ENCODE measurements around the gene BCLAF3. TPM values are rescaled to one million over a fixed set of nuclear protein-coding genes. Genes with fewer than 3 reads are reported as not detected.

BCLAF3 gene
- 1.6 TPM for total RNA-seq

- DNase-seq (ENCODE audit: low read depth in 2 of 3, low spot score in 2 of 3), result peak; percentile 65 to 88 (median 86)
Measured at GRCh38 chrX:19990556-19991349, at the start of gene BCLAF3. TSS of gene BCLAF3 (minus strand) at chrX:19991061. CDS start at chrX:19970264, 20,797 bp downstream.

- DNase-seq (ENCODE audit: low read depth in 2 of 3, low spot score in 2 of 3), result no peak
Measured at GRCh38 chrX:20038966-20039365, 48.1 kb upstream of the BCLAF3 start.

GRCh38 chrX:20037186-20037585, 46.3 kb upstream of the BCLAF3 start:
- no peak for DNase-seq (ENCODE audit: low read depth in 2 of 3, low spot score in 2 of 3)

GRCh38 chrX:20032201-20032600, 41.3 kb upstream of the BCLAF3 start:
- no peak for DNase-seq (ENCODE audit: low read depth in 2 of 3, low spot score in 2 of 3)

- DNase-seq (ENCODE audit: low read depth in 2 of 3, low spot score in 2 of 3), result peak in 2 of 3 donors; percentile 9 to 28
Measured at GRCh38 chrX:20029728-20030127, 38.9 kb upstream of the BCLAF3 start.

GRCh38 chrX:20028588-20028987, 37.7 kb upstream of the BCLAF3 start:
- no peak for DNase-seq (ENCODE audit: low read depth in 2 of 3, low spot score in 2 of 3)

- no peak for DNase-seq (ENCODE audit: low read depth in 2 of 3, low spot score in 2 of 3)
Measured at GRCh38 chrX:20026278-20026677, 35.4 kb upstream of the BCLAF3 start.

- DNase-seq (ENCODE audit: low read depth in 2 of 3, low spot score in 2 of 3), result no peak
Measured at GRCh38 chrX:20019672-20020365, 29.0 kb upstream of the BCLAF3 start.

GRCh38 chrX:20016616-20016945, 25.7 kb upstream of the BCLAF3 start:
- DNase-seq (ENCODE audit: low read depth in 2 of 3, low spot score in 2 of 3), result no peak

- DNase-seq (ENCODE audit: low read depth in 2 of 3, low spot score in 2 of 3), result no peak
Measured at GRCh38 chrX:20015945-20016615, 25.2 kb upstream of the BCLAF3 start.

GRCh38 chrX:20015422-20015821, 24.6 kb upstream of the BCLAF3 start:
- DNase-seq (ENCODE audit: low read depth in 2 of 3, low spot score in 2 of 3), result no peak

- no peak for DNase-seq (ENCODE audit: low read depth in 2 of 3, low spot score in 2 of 3)
Measured at GRCh38 chrX:20011608-20012007, 20.7 kb upstream of the BCLAF3 start.

- no peak for DNase-seq (ENCODE audit: low read depth in 2 of 3, low spot score in 2 of 3)
Measured at GRCh38 chrX:20007962-20008622, 17.2 kb upstream of the BCLAF3 start.

GRCh38 chrX:20005883-20006282, 15.0 kb upstream of the BCLAF3 start:
- DNase-seq (ENCODE audit: low read depth in 2 of 3, low spot score in 2 of 3), result no peak

GRCh38 chrX:20001588-20001987, 10.7 kb upstream of the BCLAF3 start:
- no peak for DNase-seq (ENCODE audit: low read depth in 2 of 3, low spot score in 2 of 3)

- no peak for DNase-seq (ENCODE audit: low read depth in 2 of 3, low spot score in 2 of 3)
Measured at GRCh38 chrX:19991350-19991718, 473 bp upstream of the BCLAF3 start.

GRCh38 chrX:19990151-19990555, 708 bp downstream of the BCLAF3 start:
- peak; percentile 5 to 27 (median 26) for DNase-seq (ENCODE audit: low read depth in 2 of 3, low spot score in 2 of 3)

GRCh38 chrX:19987856-19988255, 3.0 kb downstream of the BCLAF3 start:
- DNase-seq (ENCODE audit: low read depth in 2 of 3, low spot score in 2 of 3), result no peak

- no peak for DNase-seq (ENCODE audit: low read depth in 2 of 3, low spot score in 2 of 3)
Measured at GRCh38 chrX:19986531-19986930, 4.3 kb downstream of the BCLAF3 start.

- no peak for DNase-seq (ENCODE audit: low read depth in 2 of 3, low spot score in 2 of 3)
Measured at GRCh38 chrX:19981947-19982346, 8.9 kb downstream of the BCLAF3 start.

GRCh38 chrX:19975845-19976244, 15.0 kb downstream of the BCLAF3 start:
- DNase-seq (ENCODE audit: low read depth in 2 of 3, low spot score in 2 of 3), result no peak
